DND-41 (cell line): ENCODE measurements around the gene RELA.

Experiments used
- ATAC-seq: fragments of 200-7000 bp; cut with Tn5 transposase; 3 replicates; pipeline ENCODE4 v1.9.1; 2021; ENCODE audit warnings: low read depth; ENCODE audit not compliant: insufficient read depth
- DNase-seq: peaks from one replicate; pipeline ENCODE4 v3.0.0-alpha.2; 2020
- H2AFZ ChIP-seq: 2 replicates; pipeline ENCODE4 v1.6.0; 2012; ENCODE audit warnings: low read depth, low read length
- H3K27ac ChIP-seq: 2 replicates; pipeline ENCODE4 v1.5.1; 2012; ENCODE audit warnings: low read length, inconsistent platforms
- H3K27me3 ChIP-seq: fragments of 200-600 bp; sonication (generic); 2 replicates; pipeline ENCODE4 v1.6.0; 2012; ENCODE audit warnings: low read length, mild to moderate bottlenecking, inconsistent platforms; ENCODE audit not compliant: insufficient read depth, poor library complexity
- H3K36me3 ChIP-seq: 2 replicates; pipeline ENCODE4 v1.5.1; 2012; ENCODE audit warnings: low read length, inconsistent platforms; ENCODE audit not compliant: insufficient read depth
- H3K4me1 ChIP-seq: 2 replicates; pipeline ENCODE4 v1.5.1; 2012; ENCODE audit warnings: mild to moderate bottlenecking, low read length; ENCODE audit not compliant: insufficient read depth
- H3K4me2 ChIP-seq: 2 replicates; pipeline ENCODE4 v1.6.0; 2012; ENCODE audit warnings: mild to moderate bottlenecking, moderate library complexity, low read length, inconsistent platforms; ENCODE audit not compliant: insufficient read depth
- H3K4me3 ChIP-seq, 2 experiments: fragments of 200-600 bp in 1 of 2; shearing (Covaris generic) in 1 of 2; 2 replicates each; pipeline ENCODE4 v1.5.1; 2012 to 2016; ENCODE audit warnings: inconsistent platforms in 2 of 2, low read length in 2 of 2, mild to moderate bottlenecking in 2 of 2, low read depth in 1 of 2, moderate library complexity in 1 of 2
- H3K79me2 ChIP-seq: 2 replicates; pipeline ENCODE4 v1.6.0; 2012; ENCODE audit warnings: low read length, inconsistent platforms; ENCODE audit not compliant: insufficient read depth
- H3K9ac ChIP-seq: 2 replicates; pipeline ENCODE4 v1.6.0; 2012; ENCODE audit warnings: low read depth, mild to moderate bottlenecking, inconsistent platforms, low read length, moderate library complexity
- H3K9me3 ChIP-seq: 2 replicates; pipeline ENCODE4 v1.5.1; 2012; ENCODE audit warnings: low read length, moderate library complexity, mild to moderate bottlenecking, inconsistent platforms; ENCODE audit not compliant: insufficient read depth, severe bottlenecking
- H4K20me1 ChIP-seq: 2 replicates; pipeline ENCODE4 v1.6.0; 2012; ENCODE audit warnings: low read length; ENCODE audit not compliant: insufficient read depth
- CTCF ChIP-seq: IDR thresholded peaks from 2 replicates; pipeline ENCODE4 v1.5.1; 2012; ENCODE audit warnings: borderline replicate concordance, low read length, moderate library complexity, mild to moderate bottlenecking; ENCODE audit not compliant: poor library complexity, severe bottlenecking; ENCODE audit errors: extremely low read depth
- EZH2 ChIP-seq: IDR thresholded peaks from 3 replicates; pipeline ENCODE4 v1.6.1; 2012; ENCODE audit warnings: borderline replicate concordance, low read depth, mild to moderate bottlenecking, moderate library complexity, low read length, inconsistent platforms; ENCODE audit not compliant: severe bottlenecking

Gene RELA

GRCh38 chr11:65627202-65627601 is 35.5 kb downstream of the RELA start:
- H2AFZ ChIP-seq: no peak overlapping the region
- H4K20me1 ChIP-seq: peaks cover 25% of the 10 kb centered on the region
- H3K4me2 ChIP-seq: no peak overlapping the region
- H3K9me3 ChIP-seq: no peaks in the 10 kb centered on the region
- H3K36me3 ChIP-seq: peaks cover 93% of the 10 kb centered on the region
- no peak overlapping the region for H3K9ac ChIP-seq
- no peak overlapping the region for H3K4me3 ChIP-seq
- H3K27me3 ChIP-seq: no peaks in the 10 kb centered on the region
- no peak for DNase-seq
- TF ChIP-seq CTCF (no peak), EZH2 (no peak)
- no peaks in the 10 kb centered on the region for H3K4me1 ChIP-seq
- no peak for ATAC-seq
- no peak overlapping the region for H3K27ac ChIP-seq
- peaks cover 5% of the 10 kb centered on the region; the same call in 1 of the 2 replicates for H3K79me2 ChIP-seq

- ATAC-seq: no peak
- Histone ChIP-seq H3K4me2 (no peak overlapping the region), H4K20me1 (peaks cover 35% of the 10 kb centered on the region), H3K79me2 (peaks cover 9% of the 10 kb centered on the region; the same call in 1 of the 2 replicates), H3K27me3 (no peaks in the 10 kb centered on the region), H2AFZ (no peak overlapping the region), H3K36me3 (peaks cover 95% of the 10 kb centered on the region), H3K27ac (no peak overlapping the region), H3K9ac (no peak overlapping the region), H3K4me3 (no peak overlapping the region), H3K9me3 (no peaks in the 10 kb centered on the region), H3K4me1 (no peaks in the 10 kb centered on the region)
- no peak for DNase-seq
- TF ChIP-seq CTCF (peak; percentile 34), EZH2 (no peak)
Observed at GRCh38 chr11:65625628-65626342, 36.9 kb downstream of the RELA start.

GRCh38 chr11:65624931-65625627 is 37.6 kb downstream of the RELA start:
- Histone ChIP-seq H3K9me3 (no peaks in the 10 kb centered on the region), H4K20me1 (peaks cover 39% of the 10 kb centered on the region), H3K79me2 (peaks cover 16% of the 10 kb centered on the region; the same call in 1 of the 2 replicates), H3K4me2 (no peak overlapping the region), H3K27ac (no peak overlapping the region), H3K4me3 (no peak overlapping the region), H3K9ac (no peak overlapping the region), H3K4me1 (no peaks in the 10 kb centered on the region; the same call in 1 of the 2 replicates), H3K36me3 (peaks cover 95% of the 10 kb centered on the region), H3K27me3 (no peaks in the 10 kb centered on the region), H2AFZ (no peak overlapping the region)
- TF ChIP-seq EZH2 (no peak), CTCF (no peak)
- DNase-seq: no peak
- 0 out of 3 replicates have a peak, but pooled peaks have one; percentile 15 for ATAC-seq
